GM12878 (cell line): Measurements from ENCODE around the gene DYNC1H1. TPM values are rescaled to one million over a fixed set of nuclear protein-coding genes. Genes with fewer than 3 reads are reported as not detected.

Experiments used
- ATAC-seq: fragments of 200-7000 bp; cut with Tn5 transposase; 3 replicates; pipeline ENCODE4 v1.9.1; 2020; ENCODE audit warnings: mild to moderate bottlenecking, moderate library complexity
- BruUV-seq: library from RNA; stranded (reverse); fragments of 400-500 nt; replicated peaks from 2 replicates; lab custom pipeline; 2021; lab: Mats Ljungman, UMichigan
- CTCF ChIA-PET: fragments of 300-600 bp; sonication (Branson Sonifier 250); formaldehyde crosslinking; extraction: SDS; loops from one replicate; lab custom pipeline; 2021; ENCODE audit warnings: inconsistent platforms; lab: Yijun Ruan, JAX
- POLR2A ChIA-PET: fragments of 350-600 bp; formaldehyde crosslinking; extraction: SDS; loops from one replicate; lab custom pipeline; 2021; ENCODE audit warnings: inconsistent platforms; lab: Charles Lee
- RAD21 ChIA-PET: fragments of 300-600 bp; sonication (Branson Sonifier 250); formaldehyde crosslinking; loops from one replicate; lab custom pipeline; 2023; ENCODE audit warnings: antibody characterized with exemption; ENCODE audit not compliant: unreplicated experiment; lab: Charles Lee
- SMC1A ChIA-PET: fragments of 300-600 bp; sonication (Branson Sonifier 250); formaldehyde crosslinking; loops from one replicate; lab custom pipeline; 2023; ENCODE audit not compliant: unreplicated experiment, uncharacterized antibody; lab: Charles Lee
- DNase-seq: peaks from one replicate; pipeline ENCODE4 v3.0.0-alpha.2; 2011; ENCODE audit warnings: low read depth, low spot score
- FAIRE-seq: peaks from 3 replicates; lab custom pipeline; 2011; peaks lifted over from hg19 to GRCh38; lab: Jason Lieb, UNC
- H2AFZ ChIP-seq: 2 replicates; pipeline ENCODE4 v1.6.0; 2011; ENCODE audit warnings: low read depth, low read length, control low read depth; ENCODE audit not compliant: control insufficient read depth
- H3K27ac ChIP-seq: 2 replicates; pipeline ENCODE4 v1.5.1; 2011; ENCODE audit warnings: control low read depth; ENCODE audit not compliant: control insufficient read depth, insufficient read depth
- H3K27me3 ChIP-seq, 2 experiments: replicated peaks in 1 of 2; 2 replicates each; pipeline versions ENCODE4 v1.6.0 to v1.6.1; 2011; ENCODE audit warnings: low read length in 1 of 2; ENCODE audit not compliant: control insufficient read depth in 2 of 2, insufficient read depth in 2 of 2
- H3K36me3 ChIP-seq, 2 experiments: 2 replicates each; pipeline ENCODE4 v1.5.1; 2011; ENCODE audit warnings: low read length in 1 of 2; ENCODE audit not compliant: control insufficient read depth in 2 of 2, insufficient read depth in 2 of 2
- H3K4me1 ChIP-seq: 2 replicates; pipeline ENCODE4 v1.6.1; 2011; ENCODE audit warnings: mild to moderate bottlenecking, low read length, moderate library complexity, mixed read lengths; ENCODE audit not compliant: control insufficient read depth, insufficient read depth
- H3K4me2 ChIP-seq: 2 replicates; pipeline ENCODE4 v1.6.0; 2011; ENCODE audit warnings: control low read depth; ENCODE audit not compliant: control insufficient read depth, insufficient read depth
- H3K4me3 ChIP-seq: fragments of 200-600 bp; sonication (generic); 2 replicates; pipeline ENCODE4 v1.5.1; 2016
- H3K79me2 ChIP-seq: 2 replicates; pipeline ENCODE4 v1.6.0; 2011; ENCODE audit warnings: low read length; ENCODE audit not compliant: control insufficient read depth, insufficient read depth
- H3K9ac ChIP-seq: 2 replicates; pipeline ENCODE4 v1.8.0; 2011; ENCODE audit warnings: low read length, control low read depth, mixed read lengths; ENCODE audit not compliant: control insufficient read depth, insufficient read depth
- H3K9me3 ChIP-seq: replicated peaks from 3 replicates; pipeline ENCODE4 v1.5.1; 2011; ENCODE audit warnings: mild to moderate bottlenecking, low read length; ENCODE audit not compliant: control insufficient read depth, insufficient read depth
- H4K20me1 ChIP-seq: 2 replicates; pipeline ENCODE4 v1.6.0; 2011; ENCODE audit not compliant: control insufficient read depth, insufficient read depth
- BRCA1 ChIP-seq: IDR thresholded peaks from 2 replicates; pipeline ENCODE4 v1.6.1; 2011; ENCODE audit warnings: low read depth, low read length, improper control_type of control experiment
- CBFB ChIP-seq: IDR thresholded peaks from 2 replicates; pipeline ENCODE4 v1.6.1; 2016; ENCODE audit warnings: antibody characterized with exemption, low read depth
- CUX1 ChIP-seq: IDR thresholded peaks from 2 replicates; pipeline ENCODE4 v1.6.1; 2012; ENCODE audit warnings: improper control_type of control experiment, low read depth, low read length; ENCODE audit not compliant: insufficient replicate concordance
- ELK1 ChIP-seq: IDR thresholded peaks from 2 replicates; pipeline ENCODE4 v1.6.1; 2012; ENCODE audit warnings: low read depth, low read length, improper control_type of control experiment
- GABPA ChIP-seq: IDR thresholded peaks from 2 replicates; pipeline ENCODE4 v1.6.1; 2014; ENCODE audit warnings: antibody characterized with exemption, low read depth, mild to moderate bottlenecking, inconsistent platforms
- HDAC6 ChIP-seq: fragments of 200-600 bp; sonication (generic); IDR thresholded peaks from one replicate; pipeline ENCODE4 v1.8.0; 2017; ENCODE audit warnings: antibody characterized with exemption; ENCODE audit not compliant: unreplicated experiment
- NR2F1 ChIP-seq: fragments of 450-650 bp; conservative IDR thresholded peaks from 2 replicates; pipeline ENCODE4 v1.6.1; 2017; ENCODE audit warnings: mild to moderate bottlenecking
- PAX5 ChIP-seq: IDR thresholded peaks from 2 replicates; pipeline ENCODE4 v1.6.1; 2011; ENCODE audit warnings: low read depth, low read length, borderline replicate concordance
- PBX3 ChIP-seq: IDR thresholded peaks from 2 replicates; pipeline ENCODE4 v1.6.1; 2011; ENCODE audit warnings: mild to moderate bottlenecking, low read depth, low read length, moderate library complexity; ENCODE audit not compliant: insufficient replicate concordance
- TCF7 ChIP-seq: IDR thresholded peaks from 2 replicates; pipeline ENCODE4 v1.6.1; 2014; ENCODE audit warnings: antibody characterized with exemption, borderline replicate concordance
- WRNIP1 ChIP-seq: IDR thresholded peaks from 2 replicates; pipeline ENCODE4 v1.6.1; 2011; ENCODE audit warnings: low read depth, low read length, improper control_type of control experiment, borderline replicate concordance
- ZNF24 ChIP-seq: fragments of 450-650 bp; IDR thresholded peaks from 2 replicates; pipeline ENCODE4 v1.6.1; 2017; ENCODE audit warnings: antibody characterized with exemption, mild to moderate bottlenecking
- WGBS: methylation state at CpG from one replicate; pipeline ENCODE4 v1.1.6; 2016; ENCODE audit warnings: low lambda C conversion rate; ENCODE audit not compliant: insufficient replicate concordance, insufficient coverage; ENCODE audit errors: missing lambda C conversion rate; 5-methylcytosine and 5-hydroxymethylcytosine counted together
- in situ Hi-C: fragments of 300-500 bp; cut with MboI; formaldehyde crosslinking; loops from 9 replicates; pipeline ENCODE4 v1.14.3; 2018; ENCODE audit warnings: mixed read lengths
- intact Hi-C: fragments of 100-400 bp; cut with micrococcal nuclease; formaldehyde crosslinking; loops from one replicate; pipeline ENCODE4 v1.14.2; 2022; ENCODE audit not compliant: unreplicated experiment
- polyA plus RNA-seq, 11 experiments: library from polyadenylated mRNA; depleted of rRNA in 4 of 11; unstranded in 6 of 11; stranded (reverse) in 5 of 11; fragments of >200 nt; fragmentation: Nextera tagmentation in 4 of 11; fragmentation: Illumina TruSeq in 1 of 11; extraction: Ambion mirVana in 4 of 11; extraction: Trizol in 1 of 11; gene quantifications; 1 replicate in 1 of 11; 2 replicates in 10 of 11; pipeline versions ENCODE4 v1.2.1 to v1.2.3, GENCODE V29; 2011 to 2016; ENCODE audit warnings: inconsistent platforms in 2 of 11, missing spikeins in 2 of 11, low read depth in 1 of 11
- total RNA-seq, 4 experiments: library from RNA; depleted of rRNA in 3 of 4; stranded (reverse); fragments of >200 nt in 3 of 4; fragmentation: Illumina TruSeq in 1 of 4; extraction: Trizol in 1 of 4; gene quantifications; 2 replicates each; pipeline versions ENCODE4 v1.2.1 to v1.2.3, GENCODE V29; 2013 to 2021
- TF ChIP-seq, protein P1 (sequence below): IDR thresholded peaks from 2 replicates; pipeline ENCODE4 v1.6.1; 2012; ENCODE audit warnings: low read depth, low read length, improper control_type of control experiment
- TF ChIP-seq, protein P2 (sequence below): fragments of 450-650 bp; IDR thresholded peaks from 2 replicates; pipeline ENCODE4 v1.6.1; 2017; ENCODE audit warnings: low read depth, mild to moderate bottlenecking, moderate library complexity

DYNC1H1 gene
- total and polyA plus RNA-seq, 10 of the 15 experiments (the other 5 are each of a cell fraction or from before 2014, with no cell fraction given): 38.4 to 291 (median 111) TPM

DNA sequence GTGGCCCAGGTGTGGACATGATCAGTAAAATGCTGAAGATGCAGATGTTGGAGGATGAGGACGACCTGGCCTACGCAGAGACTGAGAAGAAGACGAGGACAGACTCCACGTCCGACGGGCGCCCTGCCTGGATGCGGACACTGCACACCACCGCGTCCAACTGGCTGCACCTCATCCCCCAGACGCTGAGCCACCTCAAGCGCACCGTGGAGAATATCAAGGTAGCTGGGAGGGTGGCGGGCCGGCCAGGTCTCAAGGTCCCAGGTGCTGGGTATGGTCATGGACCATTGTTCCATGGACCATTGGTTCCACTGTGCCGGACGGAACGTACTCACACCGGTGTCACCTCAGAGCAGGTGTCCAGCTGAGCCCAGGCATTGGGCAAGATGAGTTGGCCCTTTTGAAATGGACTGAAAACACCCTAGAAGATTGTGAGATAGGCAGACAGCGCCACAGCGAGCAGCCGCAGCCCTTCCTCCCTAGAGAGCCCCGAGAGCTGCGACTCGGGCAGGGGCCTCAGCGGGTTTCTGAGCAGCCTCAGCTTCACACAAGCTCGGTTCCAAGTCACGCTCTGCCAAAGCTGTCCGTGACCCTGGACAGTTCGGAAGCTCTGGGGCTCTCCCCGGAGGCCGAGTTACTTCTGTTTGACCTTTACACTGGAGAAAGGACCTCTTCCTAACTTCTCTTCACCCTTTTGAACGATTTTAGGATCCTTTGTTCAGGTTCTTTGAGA, 83.6 kb downstream of the DYNC1H1 start:
- Histone ChIP-seq H3K4me1 (no peaks in the 10 kb centered on the region), H3K27ac (no peak overlapping the region), H3K79me2 (no peaks in the 10 kb centered on the region), H3K9me3 (no peaks in the 10 kb centered on the region), H3K9ac (no peak overlapping the region), H3K4me2 (no peak overlapping the region), H4K20me1 (no peaks in the 10 kb centered on the region), H3K36me3 (peaks cover 10 to 44% of the 10 kb centered on the region in 2 experiments; a peak in 3 of 4 replicates), H2AFZ (no peak overlapping the region), H3K4me3 (no peak overlapping the region), H3K27me3 (no peaks in the 10 kb centered on the region)
- ChIA-PET RAD21 (interaction anchor here (1.8 kb wide), 1 partner anchor 48 kb away, joined by 4 read pairs; no protein-coding TSS in a partner anchor), SMC1A (interaction anchor here (0.7 kb wide), 1 partner anchor 48 kb away, joined by 3 read pairs; no protein-coding TSS in a partner anchor), POLR2A (interaction anchor here (0.7 kb wide), 1 partner anchor 31 kb away, joined by 4 read pairs; no protein-coding TSS in a partner anchor), CTCF (interaction anchor here (1.8 kb wide), 1 partner anchor 270 kb away, joined by 5 read pairs; no protein-coding TSS in a partner anchor)
- no TSS peak for BruUV-seq
- intact Hi-C loops: no loop called here
- in situ Hi-C loops: no loop called here
- no peak for FAIRE-seq
- no peak for DNase-seq
- ATAC-seq: no peak
- 93% methylated on average over 33 of the region's 33 CpGs for WGBS
- TF ChIP-seq PAX5 (no peak), GABPA (no peak), CBFB (no peak), HDAC6 (no peak), ZNF24 (no peak), NR2F1 (no peak), CUX1 (no peak), WRNIP1 (no peak), BRCA1 (no peak), TCF7 (no peak), ELK1 (no peak), PBX3 (no peak)
- TF ChIP-seq, protein P1, sequence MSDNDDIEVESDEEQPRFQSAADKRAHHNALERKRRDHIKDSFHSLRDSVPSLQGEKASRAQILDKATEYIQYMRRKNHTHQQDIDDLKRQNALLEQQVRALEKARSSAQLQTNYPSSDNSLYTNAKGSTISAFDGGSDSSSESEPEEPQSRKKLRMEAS: no peak
- TF ChIP-seq, protein P2, sequence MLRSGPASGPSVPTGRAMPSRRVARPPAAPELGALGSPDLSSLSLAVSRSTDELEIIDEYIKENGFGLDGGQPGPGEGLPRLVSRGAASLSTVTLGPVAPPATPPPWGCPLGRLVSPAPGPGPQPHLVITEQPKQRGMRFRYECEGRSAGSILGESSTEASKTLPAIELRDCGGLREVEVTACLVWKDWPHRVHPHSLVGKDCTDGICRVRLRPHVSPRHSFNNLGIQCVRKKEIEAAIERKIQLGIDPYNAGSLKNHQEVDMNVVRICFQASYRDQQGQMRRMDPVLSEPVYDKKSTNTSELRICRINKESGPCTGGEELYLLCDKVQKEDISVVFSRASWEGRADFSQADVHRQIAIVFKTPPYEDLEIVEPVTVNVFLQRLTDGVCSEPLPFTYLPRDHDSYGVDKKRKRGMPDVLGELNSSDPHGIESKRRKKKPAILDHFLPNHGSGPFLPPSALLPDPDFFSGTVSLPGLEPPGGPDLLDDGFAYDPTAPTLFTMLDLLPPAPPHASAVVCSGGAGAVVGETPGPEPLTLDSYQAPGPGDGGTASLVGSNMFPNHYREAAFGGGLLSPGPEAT: no peak
